GM18951 (cell line): Measurements from ENCODE around the gene MMP23B.
"Not testable (repeated sequence)": the region's sequence is repeated elsewhere in the genome, so short reads cannot be mapped to it uniquely, and the experiment has no call there.

Experiments used
- POLR2A ChIP-seq: IDR thresholded peaks from 4 replicates; pipeline ENCODE4 v1.6.1; 2011; ENCODE audit warnings: mild to moderate bottlenecking; ENCODE audit not compliant: insufficient read length, insufficient read depth; ENCODE audit errors: extremely low read depth
- in situ Hi-C: fragments of 300-500 bp; cut with MboI; formaldehyde crosslinking; loops from one replicate; pipeline ENCODE4 v1.12.0; 2022; ENCODE audit warnings: low sequenced_read_pairs, mixed read lengths, inconsistent platforms; ENCODE audit not compliant: unreplicated experiment

Gene MMP23B

GRCh38 chr1:1631782-1632420 lies at the start of gene MMP23B:
Gene MMP23B (plus strand): TSS chr1:1632173. CDS start chr1:1632219, 46 bp downstream.
- TF ChIP-seq POLR2A = no peak
- in situ Hi-C loops = no loop called here

- no peak for TF ChIP-seq POLR2A
- in situ Hi-C loops = no loop called here
Observed at GRCh38 chr1:1582585-1583346, 49.2 kb upstream of the MMP23B start.

- in situ Hi-C loops = no loop called here
- no peak for TF ChIP-seq POLR2A
Observed at GRCh38 chr1:1583347-1584010, 48.5 kb upstream of the MMP23B start.

GRCh38 chr1:1591452-1591851 lies 40.5 kb upstream of the MMP23B start:
- in situ Hi-C loops = no loop called here
- TF ChIP-seq POLR2A = no peak

GRCh38 chr1:1593834-1594601 lies 38.0 kb upstream of the MMP23B start:
- no peak for TF ChIP-seq POLR2A
- in situ Hi-C loops = no loop called here

- no peak for TF ChIP-seq POLR2A
- in situ Hi-C loops = no loop called here
Observed at GRCh38 chr1:1594602-1595260, 37.2 kb upstream of the MMP23B start.

- in situ Hi-C loops = not testable (repeated sequence)
Observed at GRCh38 chr1:1595341-1595740, 36.6 kb upstream of the MMP23B start.

GRCh38 chr1:1596493-1597274 lies 35.3 kb upstream of the MMP23B start:
- no peak for TF ChIP-seq POLR2A
- in situ Hi-C loops = no loop called here

- no peak for TF ChIP-seq POLR2A
- in situ Hi-C loops = no loop called here
Observed at GRCh38 chr1:1597275-1597930, 34.6 kb upstream of the MMP23B start.

- no peak for TF ChIP-seq POLR2A
- in situ Hi-C loops = no loop called here
Observed at GRCh38 chr1:1598051-1598719, 33.8 kb upstream of the MMP23B start.

- in situ Hi-C loops = no loop called here
- no peak for TF ChIP-seq POLR2A
Observed at GRCh38 chr1:1598720-1599029, 33.3 kb upstream of the MMP23B start.
